H1 (cell line): ENCODE results near the gene SH3PXD2A. TPM values are rescaled to one million over a fixed set of nuclear protein-coding genes. Genes with fewer than 3 reads are reported as not detected.

Experiments
- CTCF ChIA-PET: fragments of 300-600 bp; sonication (Branson Sonifier 250); formaldehyde crosslinking; loops from one replicate; lab custom pipeline; 2021; ENCODE audit not compliant: partially characterized antibody; lab: Charles Lee
- POLR2A ChIA-PET: fragments of 300-600 bp; sonication (Branson Sonifier 250); formaldehyde crosslinking; loops from one replicate; lab custom pipeline; 2021; ENCODE audit warnings: inconsistent platforms; ENCODE audit not compliant: partially characterized antibody; lab: Charles Lee
- DNase-seq, 2 experiments: peaks; one replicate each; pipeline versions ENCODE4 v3.0.0 to v3.0.0-alpha.2; 2010 to 2022; ENCODE audit warnings: low spot score in 2 of 2, low read depth in 1 of 2, mixed read lengths in 1 of 2
- FAIRE-seq: peaks from 2 replicates; lab custom pipeline; 2011; peaks lifted over from hg19 to GRCh38; lab: Jason Lieb, UNC
- H2AFZ ChIP-seq: 2 replicates; pipeline ENCODE4 v1.8.1; 2012; ENCODE audit warnings: low read length, inconsistent platforms
- H2AK5ac ChIP-seq: 2 replicates; pipeline ENCODE4 v1.6.1; 2013; ENCODE audit warnings: low read depth, low read length
- H2BK120ac ChIP-seq: replicated peaks from 2 replicates; pipeline ENCODE3; 2013; ENCODE audit warnings: low read depth, low read length, inconsistent platforms
- H2BK12ac ChIP-seq: 2 replicates; pipeline ENCODE4 v1.6.1; 2013; ENCODE audit warnings: low read depth, low read length
- H2BK15ac ChIP-seq: 2 replicates; pipeline ENCODE4 v1.6.1; 2013; ENCODE audit warnings: low read length
- H2BK20ac ChIP-seq: 2 replicates; pipeline ENCODE4 v1.6.1; 2013; ENCODE audit warnings: low read length
- H2BK5ac ChIP-seq: 2 replicates; pipeline ENCODE4 v1.6.1; 2013; ENCODE audit warnings: low read depth, low read length
- H3K14ac ChIP-seq: 2 replicates; pipeline ENCODE4 v1.6.1; 2013; ENCODE audit warnings: inconsistent platforms; ENCODE audit not compliant: insufficient read length
- H3K18ac ChIP-seq: 2 replicates; pipeline ENCODE4 v1.6.1; 2013; ENCODE audit warnings: low read length; ENCODE audit errors: extremely low read depth
- H3K23ac ChIP-seq: 2 replicates; pipeline ENCODE4 v1.6.1; 2013; ENCODE audit warnings: inconsistent platforms; ENCODE audit not compliant: insufficient read length
- H3K23me2 ChIP-seq: 2 replicates; pipeline ENCODE4 v1.6.1; 2013; ENCODE audit warnings: low read depth, low read length
- H3K27ac ChIP-seq: 2 replicates; pipeline ENCODE4 v1.6.1; 2011; ENCODE audit warnings: low read depth, low read length, inconsistent platforms
- H3K27me3 ChIP-seq, 4 experiments: replicated peaks in 1 of 4; 1 replicate in 1 of 4; 2 replicates in 3 of 4; pipeline versions ENCODE4 v1.6.1 to v1.8.1; 2011 to 2013; ENCODE audit warnings: low read length in 3 of 4, mild to moderate bottlenecking in 3 of 4, inconsistent platforms in 2 of 4, mixed read lengths in 2 of 4, moderate library complexity in 1 of 4; ENCODE audit not compliant: control insufficient read depth in 3 of 4, insufficient read depth in 3 of 4; ENCODE audit errors: extremely low read depth in 1 of 4
- H3K36me3 ChIP-seq, 4 experiments: 2 replicates each; pipeline versions ENCODE4 v1.6.1 to v1.8.1; 2011 to 2013; ENCODE audit warnings: mild to moderate bottlenecking in 4 of 4, low read length in 3 of 4, moderate library complexity in 2 of 4, control low read depth in 1 of 4, inconsistent platforms in 1 of 4; ENCODE audit not compliant: insufficient read depth in 4 of 4, control insufficient read depth in 2 of 4
- H3K4ac ChIP-seq: replicated peaks from 2 replicates; pipeline ENCODE3; 2013; ENCODE audit warnings: low read length, low read depth, mixed read lengths, inconsistent platforms; ENCODE audit not compliant: insufficient read length
- H3K4me1 ChIP-seq, 4 experiments: replicated peaks in 1 of 4; 1 replicate in 1 of 4; 2 replicates in 3 of 4; pipeline versions ENCODE4 v1.6.1 to v1.8.1; 2011 to 2013; ENCODE audit warnings: low read length in 3 of 4, inconsistent platforms in 2 of 4, mixed read lengths in 1 of 4; ENCODE audit not compliant: insufficient read depth in 4 of 4, control insufficient read depth in 3 of 4
- H3K4me2 ChIP-seq, 2 experiments: 2 replicates each; pipeline versions ENCODE4 v1.6.1 to v1.8.1; 2011 to 2013; ENCODE audit warnings: low read depth in 2 of 2, low read length in 2 of 2, control low read depth in 1 of 2, inconsistent platforms in 1 of 2, mild to moderate bottlenecking in 1 of 2; ENCODE audit not compliant: insufficient read depth in 1 of 2
- H3K4me3 ChIP-seq, 4 experiments: fragments of 200-600, 300-600 bp in 1 of 4; sonication (generic), shearing (Covaris generic), sonication (Bioruptor Twin) in 1 of 4; 2 replicates each; pipeline versions ENCODE4 v1.5.1 to v1.8.1; 2011 to 2016; ENCODE audit warnings: low read length in 4 of 4, low read depth in 3 of 4, control low read depth in 2 of 4, inconsistent platforms in 2 of 4, mild to moderate bottlenecking in 2 of 4, mixed read lengths in 1 of 4, moderate library complexity in 1 of 4; ENCODE audit not compliant: insufficient read depth in 2 of 4; ENCODE audit errors: extremely low read depth in 1 of 4
- H3K56ac ChIP-seq: replicated peaks from 2 replicates; pipeline ENCODE3; 2013; ENCODE audit warnings: low read depth, mild to moderate bottlenecking, mixed read lengths, low read length, inconsistent platforms; ENCODE audit not compliant: insufficient read length
- H3K79me1 ChIP-seq: 2 replicates; pipeline ENCODE4 v1.6.1; 2013; ENCODE audit warnings: low read depth, low read length, control low read depth
- H3K79me2 ChIP-seq, 2 experiments: 2 replicates each; pipeline versions ENCODE4 v1.6.1 to v1.8.1; 2012 to 2013; ENCODE audit warnings: low read length in 2 of 2, mild to moderate bottlenecking in 2 of 2, inconsistent platforms in 1 of 2; ENCODE audit not compliant: insufficient read depth in 2 of 2, control insufficient read depth in 1 of 2
- H3K9ac ChIP-seq, 4 experiments: replicated peaks in 1 of 4; 1 replicate in 1 of 4; 2 replicates in 3 of 4; pipeline versions ENCODE4 v1.6.1 to v1.8.1; 2011 to 2013; ENCODE audit warnings: low read depth in 3 of 4, low read length in 3 of 4, control low read depth in 2 of 4, mild to moderate bottlenecking in 2 of 4, moderate library complexity in 2 of 4, inconsistent platforms in 1 of 4; ENCODE audit errors: extremely low read depth in 1 of 4
- H3K9me3 ChIP-seq, 2 experiments: 2 replicates each; pipeline versions ENCODE4 v1.6.1 to v1.8.1; 2012 to 2013; ENCODE audit warnings: mild to moderate bottlenecking in 2 of 2, moderate library complexity in 2 of 2, control low read depth in 1 of 2, inconsistent platforms in 1 of 2, low read depth in 1 of 2, low read length in 1 of 2, mixed read lengths in 1 of 2; ENCODE audit not compliant: insufficient read depth in 2 of 2
- H4K20me1 ChIP-seq, 2 experiments: replicated peaks in 1 of 2; 2 replicates each; pipeline versions ENCODE3 to v1.8.1; 2011 to 2013; ENCODE audit warnings: inconsistent platforms in 2 of 2, low read length in 2 of 2, mild to moderate bottlenecking in 1 of 2; ENCODE audit not compliant: insufficient read depth in 2 of 2, control insufficient read depth in 1 of 2
- H4K5ac ChIP-seq: 2 replicates; pipeline ENCODE4 v1.6.1; 2013; ENCODE audit warnings: low read length, low read depth, mixed read lengths, inconsistent platforms; ENCODE audit not compliant: insufficient read length
- H4K8ac ChIP-seq: 2 replicates; pipeline ENCODE4 v1.8.0; 2013; ENCODE audit warnings: mild to moderate bottlenecking, moderate library complexity, low read length, inconsistent platforms; ENCODE audit not compliant: insufficient read depth; ENCODE audit errors: extremely low read depth
- H4K91ac ChIP-seq: replicated peaks from 2 replicates; pipeline ENCODE3; 2013; ENCODE audit warnings: low read length, mixed read lengths, inconsistent platforms; ENCODE audit not compliant: insufficient read length
- SP1 ChIP-seq: IDR thresholded peaks from 2 replicates; pipeline ENCODE4 v1.6.1; 2011; ENCODE audit warnings: low read depth, low read length
- TCF12 ChIP-seq: IDR thresholded peaks from 2 replicates; pipeline ENCODE4 v1.6.1; 2011; ENCODE audit warnings: low read depth, mild to moderate bottlenecking, low read length
- WGBS, 2 experiments: shearing (Covaris generic) in 1 of 2; methylation state at CpG; one replicate each; pipeline versions ENCODE4 v1.1.6 to v1.1.7; 2013 to 2015; ENCODE audit warnings: low lambda C conversion rate in 2 of 2, mixed read lengths in 2 of 2, inconsistent platforms in 1 of 2, low coverage in 1 of 2, missing lambda C conversion rate in 1 of 2; ENCODE audit not compliant: insufficient replicate concordance in 2 of 2, insufficient coverage in 1 of 2, insufficient read length in 1 of 2; ENCODE audit errors: extremely low coverage in 1 of 2, missing lambda C conversion rate in 1 of 2; 5-methylcytosine and 5-hydroxymethylcytosine counted together
- polyA plus RNA-seq, 7 experiments: library from polyadenylated mRNA; depleted of rRNA in 3 of 7; stranded (reverse) in 5 of 7; unstranded in 2 of 7; fragments of >200 nt in 5 of 7; fragments of 200-250 nt in 2 of 7; gene quantifications; 1 replicate in 5 of 7; 2 replicates in 1 of 7; 4 replicates in 1 of 7; pipeline versions ENCODE4 v1.2.1 to v1.2.3, GENCODE V29; 2011 to 2013; ENCODE audit warnings: missing spikeins in 2 of 7, mixed read lengths in 2 of 7
- total RNA-seq: library from RNA; stranded (reverse); fragmentation: NEBNext Ultra II Directional; extraction: Animal tissue kit (Norgen Biotek cat#: 25700); gene quantifications from 2 replicates; pipeline ENCODE4 v1.2.1, GENCODE V29; 2021

Gene SH3PXD2A
- total and polyA plus RNA-seq, 2 of the 8 experiments (the other 6 are each of a cell fraction or from before 2014, with no cell fraction given) = 5.4 to 16.3 TPM

DNA sequence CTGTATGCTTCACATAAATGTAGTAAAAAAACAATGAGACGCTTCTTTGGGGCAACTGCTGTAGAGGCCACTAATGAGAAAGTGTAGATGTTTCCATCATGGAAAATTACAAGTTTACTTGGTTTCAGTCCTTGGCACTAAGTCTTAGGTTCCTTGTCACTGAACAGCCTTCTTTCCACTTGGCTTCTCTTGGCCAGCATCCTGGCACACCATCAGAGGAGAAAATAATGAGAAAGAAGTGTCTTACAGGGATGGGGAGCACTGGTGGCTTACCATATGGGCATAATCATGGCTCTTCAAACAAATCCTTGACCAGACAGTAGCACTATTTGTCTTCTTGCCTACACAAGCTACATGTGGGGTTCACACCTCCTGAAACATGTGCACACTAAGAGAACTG lies 22.5 kb upstream of the SH3PXD2A start:
- Histone ChIP-seq H3K79me1 (no peaks in the 10 kb centered on the region), H4K91ac (no peak overlapping the region), H3K56ac (no peak overlapping the region), H2BK120ac (no peak overlapping the region), H3K23ac (no peak overlapping the region), H4K20me1 (no peaks in the 10 kb centered on the region), H2AK5ac (no peak overlapping the region), H3K9me3 (no peaks in the 10 kb centered on the region), H4K8ac (no peak overlapping the region), H3K4me3 (no peak overlapping the region), H2AFZ (no peak overlapping the region), H3K4ac (no peak overlapping the region), H2BK12ac (no peak overlapping the region), H3K36me3 (no peaks in the 10 kb centered on the region; a peak in 1 of 8 replicates), H2BK20ac (no peak overlapping the region), H3K23me2 (no peaks in the 10 kb centered on the region), H3K27ac (no peak overlapping the region), H3K9ac (no peak overlapping the region), H3K79me2 (no peaks in the 10 kb centered on the region), H4K5ac (no peak overlapping the region), H2BK15ac (no peak overlapping the region), H3K4me1 (no peaks in the 10 kb centered on the region), H3K4me2 (no peak overlapping the region), H3K14ac (no peak overlapping the region), H3K27me3 (no peaks in the 10 kb centered on the region), H2BK5ac (no peak overlapping the region), H3K18ac (no peak overlapping the region)
- WGBS, 2 experiments = 73% methylated on average over 1 of the region's 1 CpG; no CpG with 5 or more reads in 1 of the 2 experiments
- FAIRE-seq = no peak
- ChIA-PET POLR2A (no interaction called here), CTCF (interaction anchor here (0.6 to 11.7 kb wide), 6 partner anchors 9 to 285 kb away, joined by 3 to 193 read pairs (median 3); no protein-coding TSS in a partner anchor)
- DNase-seq = no peak
- no peak for TF ChIP-seq TCF12
- TF ChIP-seq SP1 = no peak
